Colon (tissue), 2 donors: ENCODE measurements around the gene NR1D1.

Experiments used
- FAIRE-seq: peaks from 2 replicates; lab custom pipeline; 2012; peaks lifted over from hg19 to GRCh38; lab: Jason Lieb, UNC
- donor health status: control.
- donor health status: control.

NR1D1 gene

DNA sequence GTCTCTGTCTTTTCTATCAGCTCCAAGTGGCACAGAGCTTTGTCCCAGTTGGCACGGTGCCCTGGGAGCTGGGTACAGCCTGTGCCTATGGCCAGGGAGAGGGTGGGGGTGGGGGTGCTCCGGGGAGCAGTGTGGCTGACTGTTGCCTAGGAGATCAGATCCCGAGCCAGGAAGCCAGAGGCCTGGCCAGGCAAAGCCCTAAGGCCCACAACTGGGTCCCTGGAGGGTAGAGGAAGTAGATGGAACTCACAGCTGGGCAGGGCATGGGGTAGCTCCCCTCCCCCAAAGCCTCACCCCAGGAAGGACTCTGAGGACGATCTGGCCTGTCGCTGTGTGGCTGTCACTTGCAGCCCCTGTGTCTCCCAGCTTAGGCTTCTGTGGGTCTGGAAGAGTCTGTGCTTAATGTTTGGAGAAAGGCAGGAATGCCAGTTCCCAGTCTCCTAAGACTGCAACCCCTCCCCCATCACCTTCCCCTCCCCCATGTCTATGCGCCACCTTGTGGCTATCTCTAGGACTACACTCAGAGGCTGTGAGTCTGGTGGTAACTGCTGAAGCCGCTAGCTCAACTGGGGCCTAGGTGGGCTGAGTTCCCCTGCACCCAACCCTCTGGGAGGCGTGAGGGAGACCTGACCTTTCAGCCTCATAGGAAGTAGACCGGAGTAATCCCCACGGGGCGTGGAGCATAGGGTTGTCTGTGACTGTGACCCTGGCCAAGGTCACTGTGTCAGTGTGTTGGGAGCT is 25.0 kb downstream of the NR1D1 start:
- FAIRE-seq = no peak

DNA sequence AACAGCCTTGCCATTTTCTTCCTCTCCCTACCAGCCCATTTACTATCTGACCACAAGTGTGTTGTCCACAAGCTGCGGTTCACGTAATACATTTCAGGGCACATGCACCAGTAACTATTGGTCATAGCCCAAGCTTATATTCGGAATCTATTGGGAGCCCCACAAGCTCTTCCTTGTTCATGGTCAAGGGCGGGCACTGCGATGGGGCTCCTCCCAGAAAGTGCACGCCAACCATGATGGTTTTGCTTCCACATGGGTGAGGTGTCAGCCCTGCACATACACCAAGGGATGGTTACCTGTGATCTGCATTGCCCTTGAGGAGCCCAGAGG is 25.6 kb downstream of the NR1D1 start:
- no peak for FAIRE-seq

DNA sequence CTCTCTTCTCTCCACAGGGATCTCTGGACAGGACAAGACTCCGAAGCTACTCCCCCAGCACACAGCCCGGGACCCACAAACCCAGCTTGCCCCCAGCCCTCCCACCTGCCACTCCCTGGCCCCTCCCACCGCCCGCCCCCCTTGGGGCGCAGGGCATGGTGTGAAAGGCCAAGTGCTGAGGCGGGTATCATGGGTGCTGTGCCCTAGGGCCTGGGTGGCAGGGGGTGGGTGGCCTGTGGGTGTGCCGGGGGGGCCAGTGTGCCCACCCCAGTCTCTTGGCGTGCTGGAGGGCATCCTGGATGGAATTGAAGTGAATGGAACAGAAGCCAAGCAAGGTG is 26.2 kb downstream of the NR1D1 start:
- no peak for FAIRE-seq

DNA sequence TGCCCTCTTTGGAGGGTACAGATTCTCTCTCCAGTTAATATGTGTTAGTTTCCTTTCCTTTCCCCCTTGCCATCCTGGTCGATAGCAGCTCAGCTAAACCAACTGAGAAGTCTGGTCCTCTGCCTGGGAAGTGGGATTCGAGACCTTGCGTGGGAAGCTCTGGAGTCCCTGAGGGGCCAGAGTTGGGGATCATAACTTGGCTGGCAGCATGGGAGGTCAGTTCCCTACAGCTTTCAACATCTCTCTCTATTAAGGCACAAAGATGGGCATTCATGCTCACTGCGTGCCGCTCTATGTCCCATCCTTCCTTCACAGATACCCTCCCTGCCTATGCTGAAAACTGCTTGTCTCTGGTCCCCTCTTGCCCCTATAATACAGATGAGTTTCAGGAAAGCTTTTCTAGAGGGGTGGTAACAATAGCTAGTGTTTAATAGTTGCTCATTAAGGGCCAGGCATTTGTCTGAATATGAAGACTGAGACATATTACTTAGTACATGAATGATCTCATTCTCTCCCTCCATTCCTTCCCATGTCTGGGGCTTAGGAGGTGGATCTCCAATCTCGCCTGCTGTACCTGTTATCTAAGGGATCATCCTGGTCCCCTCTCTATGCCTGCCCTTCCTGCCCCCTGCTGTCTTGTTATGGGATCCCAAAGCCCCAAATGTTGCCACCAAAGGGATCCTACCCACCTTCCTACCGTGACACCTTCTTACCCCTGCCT is 26.8 kb downstream of the NR1D1 start:
- FAIRE-seq = no peak

DNA sequence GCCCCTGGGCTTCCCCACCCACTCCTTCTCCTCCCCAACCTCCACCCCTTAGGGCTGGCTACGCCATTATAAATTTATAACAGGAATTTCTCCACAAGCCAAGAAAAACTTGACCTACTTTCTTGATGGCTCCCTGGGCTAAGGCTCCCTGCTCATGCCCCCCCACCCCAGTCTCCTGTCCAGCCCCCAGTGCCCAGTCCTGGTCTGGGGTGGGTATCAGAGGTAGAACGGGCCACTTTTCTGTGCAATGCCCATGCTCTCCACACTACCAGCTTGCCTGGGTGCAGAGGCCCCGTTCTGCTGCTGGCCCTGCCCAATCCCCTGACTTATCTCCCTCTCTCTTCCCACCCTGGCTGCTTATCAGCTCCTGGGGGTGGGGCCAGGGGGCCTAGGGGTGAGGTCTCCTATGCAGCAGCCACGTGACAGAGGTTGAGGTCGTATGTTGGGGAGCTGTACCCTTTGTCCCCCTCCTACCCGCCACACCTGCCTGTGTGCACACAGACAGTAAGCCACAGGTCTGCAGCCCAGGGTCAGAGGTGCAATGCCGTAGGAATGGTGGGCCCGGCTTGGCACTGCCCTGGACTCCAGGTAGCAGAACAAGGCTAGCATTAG is 27.5 kb downstream of the NR1D1 start:
- FAIRE-seq = no peak

DNA sequence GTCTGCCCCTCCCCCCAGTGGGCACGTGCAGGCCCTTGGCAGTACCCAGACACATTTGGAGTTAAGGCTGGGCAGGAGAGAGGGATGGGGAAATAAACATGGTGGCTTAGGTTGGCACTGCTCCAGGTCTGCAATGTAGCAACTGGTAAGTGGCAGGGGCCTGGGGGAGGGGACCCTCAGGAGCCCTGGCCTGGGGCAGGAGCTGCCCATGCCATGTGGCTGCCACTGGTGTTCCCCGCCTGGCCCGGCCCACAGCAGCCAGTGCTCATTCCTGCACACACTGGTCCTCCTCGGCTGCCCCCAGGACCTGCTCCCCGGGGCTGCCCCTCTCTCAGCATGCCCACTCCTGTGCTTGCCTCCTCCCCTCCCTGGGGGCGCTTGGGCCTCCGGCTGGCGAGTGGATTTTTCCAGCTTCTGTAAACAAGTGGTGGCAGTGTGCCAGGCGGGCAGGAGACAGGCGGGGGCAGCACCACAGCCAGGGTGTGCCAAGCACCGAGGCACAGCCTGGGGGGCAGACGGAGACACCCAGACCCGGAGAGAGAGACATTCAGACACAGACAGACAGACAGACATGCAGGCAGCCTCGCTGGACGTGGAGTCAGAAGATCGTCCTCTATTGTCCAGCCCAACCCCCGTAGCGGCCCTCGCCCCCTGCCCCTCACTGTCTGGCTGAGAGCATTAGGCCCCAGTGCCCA is 28.2 kb downstream of the NR1D1 start:
- no peak for FAIRE-seq

DNA sequence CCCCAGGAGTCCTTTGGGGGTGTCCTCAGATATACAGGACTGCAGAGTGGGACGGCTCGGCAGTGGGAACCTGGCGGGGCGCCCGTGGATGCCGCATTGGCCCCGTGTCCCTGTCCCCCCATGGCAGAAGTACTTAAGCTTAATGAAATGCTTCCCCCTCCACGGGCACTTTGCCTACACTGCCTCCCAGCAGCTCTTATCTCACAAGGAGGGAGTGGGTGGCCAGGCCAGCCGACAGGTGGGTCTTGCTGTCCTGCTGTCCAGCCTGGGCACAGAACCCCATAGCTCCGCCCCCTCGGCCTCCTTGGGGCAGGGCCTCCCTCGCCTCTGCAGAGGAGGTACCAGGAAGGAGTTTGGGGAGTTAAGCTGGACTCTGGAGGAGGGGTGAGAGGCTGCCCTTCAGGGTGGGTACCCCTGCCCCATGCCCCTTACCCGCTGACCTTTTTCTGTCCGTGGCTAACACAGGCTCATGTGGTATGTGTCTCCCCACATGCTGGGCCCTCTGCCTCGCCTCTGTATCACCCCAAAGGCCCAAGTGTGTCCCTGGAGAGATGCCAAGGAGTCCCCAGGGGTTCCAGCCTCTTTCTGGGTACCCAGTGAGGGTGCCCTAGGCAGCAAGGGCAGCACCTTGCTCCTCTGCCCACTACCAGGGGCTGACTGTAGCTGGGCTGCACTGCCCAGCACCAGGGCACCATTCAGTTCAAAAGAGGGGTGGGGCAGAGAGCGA is 28.9 kb downstream of the NR1D1 start:
- FAIRE-seq = no peak

DNA sequence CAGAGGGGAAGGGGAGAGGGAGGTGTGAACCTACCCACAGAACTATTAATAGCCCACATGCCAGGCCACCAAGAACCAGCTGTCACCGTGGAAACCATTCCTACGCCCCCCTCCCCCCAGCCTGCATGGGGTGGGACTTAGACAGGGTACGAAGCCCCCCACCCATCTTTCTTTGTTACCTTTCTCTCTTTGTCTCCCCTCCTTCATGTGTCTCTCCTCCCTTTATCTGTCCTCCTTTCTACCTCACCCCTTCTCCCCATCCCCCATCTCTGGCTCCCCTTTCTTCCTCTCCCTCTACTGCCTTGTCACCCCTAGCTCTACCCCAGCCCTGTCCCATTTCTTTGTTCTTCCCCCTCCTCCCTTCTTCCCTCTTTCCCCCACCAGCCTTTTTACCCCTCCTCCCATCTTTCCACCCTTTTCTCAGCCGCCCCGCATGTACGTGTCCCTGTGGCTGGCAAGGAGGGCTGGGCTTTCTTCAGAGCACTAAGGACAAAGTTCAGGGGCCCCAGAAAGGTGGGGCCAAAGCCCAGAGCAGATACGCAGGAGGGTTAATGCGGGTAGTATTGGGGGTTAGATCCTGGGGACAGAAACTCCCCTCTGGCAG is 29.6 kb downstream of the NR1D1 start:
- FAIRE-seq = no peak

DNA sequence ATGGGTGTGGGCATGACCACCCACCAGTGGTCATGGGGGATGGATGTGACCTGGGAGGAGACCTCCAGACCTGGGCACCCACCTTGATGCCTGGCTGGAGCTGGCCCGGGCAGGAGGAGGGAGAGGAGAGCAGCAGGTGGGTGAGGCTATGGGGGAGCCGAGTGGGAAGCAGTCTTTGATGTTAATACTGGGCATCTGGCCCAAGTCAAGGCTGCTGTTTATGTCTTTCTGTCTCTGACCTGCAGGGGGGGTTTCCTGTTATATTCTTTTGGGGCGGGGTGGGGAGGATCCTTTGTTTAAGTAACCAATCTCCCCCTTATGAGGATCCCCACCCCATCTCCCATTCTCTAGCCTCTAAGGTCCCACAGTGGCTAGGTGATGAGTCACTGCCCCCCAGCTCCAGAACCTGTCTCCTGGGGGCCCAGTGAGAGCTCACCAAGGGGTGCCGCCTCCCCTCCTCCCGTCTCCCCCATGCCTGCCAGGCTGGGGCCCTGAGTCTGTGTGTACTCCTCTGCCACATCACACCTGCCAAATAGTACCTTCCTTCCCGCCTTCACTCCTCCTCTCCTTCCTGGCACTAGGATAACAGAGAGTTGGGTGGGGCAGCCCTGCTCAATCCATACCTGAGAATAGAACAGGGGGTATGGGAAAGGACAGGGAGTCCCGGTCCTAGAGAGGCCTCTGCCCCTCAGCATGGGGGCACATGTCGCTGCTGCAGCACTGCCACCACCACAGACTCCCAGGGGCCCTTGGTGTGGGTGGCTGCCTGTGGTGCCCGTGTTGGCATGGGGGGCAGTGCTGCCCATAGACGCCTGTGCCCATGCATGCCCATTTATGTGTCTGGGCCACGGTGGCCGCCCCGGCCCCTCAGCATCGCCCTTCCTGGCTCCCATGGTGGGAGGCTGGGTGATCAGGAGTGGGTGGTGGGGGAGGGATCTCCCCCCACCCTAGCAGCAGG is 30.4 kb downstream of the NR1D1 start:
- no peak for FAIRE-seq

DNA sequence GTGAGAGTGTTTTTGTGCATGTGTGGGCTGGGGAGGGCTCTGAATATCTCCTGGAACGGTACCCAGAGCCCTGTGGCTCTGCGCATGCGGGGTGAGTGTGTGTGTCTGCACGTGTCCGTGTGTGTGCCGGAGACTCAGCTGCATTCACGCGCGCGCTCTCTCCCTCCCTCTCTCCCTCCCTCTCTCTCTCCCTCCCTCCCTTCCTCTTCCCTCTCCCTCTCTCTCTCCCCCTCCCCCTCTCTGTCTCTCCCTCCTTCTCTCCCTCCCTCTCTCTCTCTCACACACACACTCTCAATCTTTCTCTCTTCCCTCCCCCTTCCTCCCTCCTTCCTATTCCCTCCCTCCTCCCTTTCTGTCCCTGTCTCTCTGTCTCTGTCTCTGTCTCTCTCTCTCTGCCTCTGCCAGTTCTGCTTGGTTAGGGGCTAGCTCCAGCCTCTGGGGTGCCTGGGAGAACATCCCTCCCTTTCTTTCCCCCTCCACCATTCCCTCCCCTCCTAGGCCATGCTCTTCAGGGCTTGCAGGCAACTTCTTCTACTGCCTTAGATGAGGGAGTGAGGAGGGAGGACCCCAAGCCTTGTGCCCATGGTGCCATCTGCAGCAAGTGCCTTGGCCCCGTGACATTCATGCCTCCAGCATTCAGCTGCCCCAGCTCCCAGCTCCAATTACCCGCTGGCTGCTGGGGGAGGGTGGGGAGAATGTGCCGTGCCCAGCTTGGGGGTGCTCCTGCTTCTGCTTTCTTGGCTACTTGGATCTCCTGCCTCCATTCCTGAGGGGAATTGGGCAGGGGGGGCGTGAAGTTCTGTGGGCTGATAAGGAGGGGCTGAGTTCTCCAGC is 31.3 kb downstream of the NR1D1 start:
- FAIRE-seq = no peak

DNA sequence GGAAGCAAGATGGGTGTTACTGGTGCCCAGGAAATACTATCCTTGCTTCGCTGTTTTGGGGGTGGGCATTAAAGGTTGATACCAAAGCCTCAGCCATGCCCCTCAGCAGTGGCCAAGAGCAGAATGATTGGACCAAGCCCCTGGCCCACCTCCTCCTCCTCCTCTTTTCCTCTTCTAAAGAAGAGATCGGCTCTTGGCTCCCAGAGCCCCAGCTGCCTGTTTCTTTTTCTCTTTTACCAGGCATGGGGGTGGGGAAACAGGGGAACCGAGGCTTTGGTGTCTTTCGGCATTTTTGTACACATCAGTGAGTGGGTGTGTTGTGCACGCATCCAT is 31.8 kb downstream of the NR1D1 start:
- no peak for FAIRE-seq

DNA sequence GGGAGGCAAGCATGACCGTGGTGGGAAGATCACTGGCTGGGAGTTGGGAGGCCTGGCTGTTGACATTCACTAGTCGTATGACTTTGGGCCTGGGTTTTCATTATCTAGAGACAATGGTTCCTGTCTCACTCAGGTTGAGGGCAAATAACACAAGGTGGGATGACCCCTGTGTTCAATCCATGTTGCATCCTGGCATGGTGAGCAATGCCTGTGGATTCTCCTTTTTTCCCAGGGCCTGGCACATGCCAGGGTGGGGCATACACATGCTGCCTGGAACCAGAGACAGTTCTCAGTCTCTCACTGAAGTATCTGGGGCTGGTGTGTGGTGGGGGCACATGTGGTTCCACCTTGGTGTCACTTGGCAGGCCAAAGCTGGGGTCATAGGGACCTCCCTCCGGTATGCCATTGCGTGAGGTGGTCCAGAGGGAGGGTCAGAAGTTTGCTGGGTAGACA is 32.2 kb downstream of the NR1D1 start:
- no peak for FAIRE-seq

DNA sequence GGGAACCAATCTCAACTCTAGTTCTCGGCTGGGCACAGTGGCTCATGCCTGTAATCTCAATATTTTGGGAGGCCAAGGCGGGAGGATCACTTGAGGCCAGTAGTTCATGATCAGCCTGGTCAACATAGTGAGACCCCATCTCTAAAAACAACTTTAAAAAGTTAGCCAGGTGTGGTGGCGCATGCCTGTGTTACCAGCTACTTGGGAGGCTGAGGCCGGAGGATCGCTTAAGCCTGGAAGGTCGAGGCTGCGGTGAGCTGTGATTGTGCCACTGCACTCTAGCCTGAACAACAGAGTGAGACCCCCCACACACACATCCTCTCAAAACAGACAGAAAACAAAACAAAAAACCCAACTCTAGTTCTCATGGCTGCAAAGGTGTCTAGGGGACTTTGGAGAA is 32.7 kb downstream of the NR1D1 start:
- no peak for FAIRE-seq

DNA sequence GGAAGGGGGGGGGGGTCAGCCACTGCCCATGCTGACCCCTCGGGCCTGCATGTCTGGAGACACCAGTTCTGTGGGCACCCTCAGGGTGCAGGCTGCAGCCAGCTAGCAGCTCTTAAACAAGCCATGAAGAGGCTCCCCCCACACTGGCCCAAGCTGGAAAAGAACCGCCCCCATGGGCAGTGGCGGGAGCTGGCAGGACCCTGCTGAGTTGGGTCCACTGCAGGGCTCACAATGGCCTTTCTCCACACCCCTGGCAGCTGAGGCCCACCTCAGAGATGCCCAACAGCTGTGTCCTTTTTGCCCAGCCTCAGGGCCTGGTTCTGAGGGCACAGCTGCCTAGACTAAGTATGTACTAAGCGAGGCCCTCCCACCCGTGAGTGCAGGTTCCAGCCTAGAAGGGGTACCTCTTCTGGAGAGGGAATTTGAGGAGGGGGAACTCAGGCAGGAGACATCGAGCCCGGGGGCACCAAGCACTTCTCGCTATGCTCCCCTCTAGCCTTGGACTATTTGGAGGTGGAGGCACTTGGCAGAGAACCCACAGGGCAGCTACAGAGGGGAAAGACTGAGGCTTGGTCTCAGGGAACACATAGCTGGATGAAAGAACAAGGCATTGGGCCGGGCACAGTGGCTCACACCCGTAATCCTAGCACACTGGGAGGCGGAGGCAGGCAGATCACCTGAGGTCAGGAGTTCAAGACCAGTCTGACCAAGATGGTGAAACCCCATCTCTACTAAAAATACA is 34.4 kb downstream of the NR1D1 start:
- FAIRE-seq = no peak

DNA sequence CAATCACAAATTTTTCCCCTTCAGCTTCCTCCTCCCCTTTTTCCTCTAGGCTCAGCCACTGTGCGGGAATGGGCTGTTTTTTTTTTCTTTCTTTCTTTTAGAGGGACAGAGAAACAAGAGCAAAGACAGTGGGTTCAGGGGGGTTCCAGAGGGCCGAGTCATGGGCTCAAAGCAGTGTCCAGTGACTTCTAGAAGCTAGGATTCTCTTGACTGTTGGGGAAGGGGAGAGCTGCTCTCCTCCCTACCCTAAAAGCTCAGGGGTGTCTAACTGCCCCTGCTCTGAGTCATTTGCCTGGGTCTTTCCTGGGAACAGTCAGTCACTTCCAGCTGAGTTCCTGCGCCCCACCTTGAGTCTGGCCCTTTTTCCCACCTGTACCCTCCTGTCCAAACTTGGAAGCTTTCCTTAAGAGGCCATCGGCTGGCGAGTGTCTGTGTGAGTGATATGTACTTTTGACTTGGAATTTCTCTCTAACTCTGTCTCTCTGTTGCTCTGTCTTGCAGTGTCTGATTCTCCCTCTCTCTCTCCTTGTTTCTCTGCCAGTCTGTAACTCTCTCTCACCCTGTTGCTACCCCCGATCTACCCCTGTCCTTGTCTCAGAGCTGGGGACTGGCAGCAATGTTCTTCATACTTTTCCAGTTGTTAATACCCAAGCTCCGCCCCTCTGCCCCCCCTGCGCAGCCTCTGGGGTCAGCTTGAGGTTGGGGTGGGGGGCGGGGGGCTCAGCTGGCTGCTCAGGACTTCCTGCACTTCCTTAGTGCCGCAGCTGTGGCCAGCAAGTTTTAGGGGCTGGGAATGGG is 35.2 kb downstream of the NR1D1 start:
- FAIRE-seq = no peak

DNA sequence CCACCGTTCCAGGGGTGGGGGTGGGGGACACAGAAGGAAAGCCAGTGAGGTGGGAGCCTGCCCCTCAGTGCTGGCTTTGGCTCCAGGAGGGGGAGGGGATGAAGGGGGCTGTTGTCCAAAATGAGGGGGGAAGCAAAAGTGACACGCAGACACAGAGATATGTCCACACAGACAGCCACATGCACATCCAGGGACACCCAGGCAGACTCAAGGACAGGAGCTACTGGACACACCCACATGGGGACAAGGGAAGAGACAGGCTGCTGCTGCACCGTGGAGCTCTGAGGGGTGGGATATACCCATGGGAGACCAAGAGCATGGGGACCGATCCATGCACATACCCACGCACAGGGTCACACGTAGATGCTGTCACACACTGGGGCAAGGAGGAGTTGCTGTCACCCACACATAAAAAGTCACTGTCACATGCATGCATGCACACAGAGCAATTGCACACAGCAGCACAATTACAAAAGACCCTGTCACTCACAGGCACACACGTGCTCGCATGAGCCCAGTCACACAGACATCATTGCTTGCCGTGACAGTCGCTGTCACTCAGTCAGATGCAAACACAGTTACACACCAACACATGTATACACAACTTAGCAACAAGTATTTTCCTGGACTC is 36.4 kb downstream of the NR1D1 start:
- no peak for FAIRE-seq

DNA sequence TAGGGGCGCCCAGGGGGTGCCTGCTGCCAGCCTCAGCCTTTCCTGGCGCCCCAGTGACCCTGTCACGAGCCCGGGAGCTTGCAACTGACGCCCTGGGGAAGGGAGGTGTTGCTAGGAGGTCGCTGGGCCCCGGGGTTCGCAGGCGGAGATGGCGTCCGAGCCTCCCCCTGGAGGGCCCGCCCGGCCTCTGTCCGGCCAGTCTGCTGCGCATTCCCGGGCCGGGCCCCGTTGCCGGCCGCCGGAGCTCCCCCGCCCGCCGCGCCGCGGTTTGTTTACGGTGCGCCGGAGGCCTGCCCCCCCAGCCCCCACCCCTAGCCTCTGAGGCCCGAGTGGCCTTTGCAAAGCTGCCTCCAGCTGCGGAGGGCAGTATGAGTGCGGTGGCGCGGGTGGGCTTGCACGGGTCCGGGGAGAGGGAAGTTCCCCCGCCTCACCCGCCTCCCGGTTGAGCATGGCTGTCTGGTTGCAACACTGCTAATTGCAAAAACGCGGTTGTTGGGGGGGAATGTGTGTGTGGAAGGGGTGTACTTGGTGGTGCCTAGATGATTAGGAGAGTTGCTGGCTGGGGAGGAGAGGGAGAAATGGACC is 37.1 kb downstream of the NR1D1 start:
- FAIRE-seq = no peak
